AG09309 (cell line): ENCODE results near the gene OGT.
"Not testable (repeated sequence)": the region's sequence is repeated elsewhere in the genome, so short reads cannot be mapped to it uniquely, and the experiment has no call there.

Experiments
- DNase-seq: peaks from one replicate; pipeline ENCODE4 v3.0.0-alpha.2; 2010; ENCODE audit warnings: low read depth
- H3K4me3 ChIP-seq: 2 replicates; pipeline ENCODE4 v1.5.1; 2011; ENCODE audit warnings: mild to moderate bottlenecking, low read depth, low read length, moderate library complexity; ENCODE audit not compliant: control insufficient read depth
- TF ChIP-seq, protein P1 (sequence below): IDR thresholded peaks from 2 replicates; pipeline ENCODE4 v1.5.1; 2011; ENCODE audit warnings: mild to moderate bottlenecking, low read depth, low read length, inconsistent platforms; ENCODE audit not compliant: insufficient read depth, control insufficient read depth; ENCODE audit errors: missing control alignments

Gene OGT

DNA sequence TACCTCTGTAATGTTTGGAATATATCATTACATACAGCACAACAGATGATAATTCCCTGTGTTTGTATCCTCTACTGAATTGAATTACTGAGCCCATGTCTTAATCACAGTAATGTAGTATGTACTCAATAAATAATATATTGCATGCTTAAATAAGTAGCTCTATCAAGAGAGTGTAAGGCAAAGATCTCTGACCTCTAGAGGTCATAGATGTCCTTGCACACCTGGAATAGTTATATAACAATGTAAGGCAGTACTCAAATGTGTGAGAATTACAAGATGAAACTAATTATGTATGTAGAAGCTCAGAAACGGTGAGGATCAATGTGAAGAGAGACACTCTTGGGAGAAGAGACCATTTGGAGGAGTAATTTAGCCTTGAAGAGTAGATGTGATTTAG is 31.0 kb downstream of the OGT start:
- H3K4me3 ChIP-seq: no peak overlapping the region
- TF ChIP-seq, protein P1, sequence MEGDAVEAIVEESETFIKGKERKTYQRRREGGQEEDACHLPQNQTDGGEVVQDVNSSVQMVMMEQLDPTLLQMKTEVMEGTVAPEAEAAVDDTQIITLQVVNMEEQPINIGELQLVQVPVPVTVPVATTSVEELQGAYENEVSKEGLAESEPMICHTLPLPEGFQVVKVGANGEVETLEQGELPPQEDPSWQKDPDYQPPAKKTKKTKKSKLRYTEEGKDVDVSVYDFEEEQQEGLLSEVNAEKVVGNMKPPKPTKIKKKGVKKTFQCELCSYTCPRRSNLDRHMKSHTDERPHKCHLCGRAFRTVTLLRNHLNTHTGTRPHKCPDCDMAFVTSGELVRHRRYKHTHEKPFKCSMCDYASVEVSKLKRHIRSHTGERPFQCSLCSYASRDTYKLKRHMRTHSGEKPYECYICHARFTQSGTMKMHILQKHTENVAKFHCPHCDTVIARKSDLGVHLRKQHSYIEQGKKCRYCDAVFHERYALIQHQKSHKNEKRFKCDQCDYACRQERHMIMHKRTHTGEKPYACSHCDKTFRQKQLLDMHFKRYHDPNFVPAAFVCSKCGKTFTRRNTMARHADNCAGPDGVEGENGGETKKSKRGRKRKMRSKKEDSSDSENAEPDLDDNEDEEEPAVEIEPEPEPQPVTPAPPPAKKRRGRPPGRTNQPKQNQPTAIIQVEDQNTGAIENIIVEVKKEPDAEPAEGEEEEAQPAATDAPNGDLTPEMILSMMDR: no peak
- no peak for DNase-seq

DNA sequence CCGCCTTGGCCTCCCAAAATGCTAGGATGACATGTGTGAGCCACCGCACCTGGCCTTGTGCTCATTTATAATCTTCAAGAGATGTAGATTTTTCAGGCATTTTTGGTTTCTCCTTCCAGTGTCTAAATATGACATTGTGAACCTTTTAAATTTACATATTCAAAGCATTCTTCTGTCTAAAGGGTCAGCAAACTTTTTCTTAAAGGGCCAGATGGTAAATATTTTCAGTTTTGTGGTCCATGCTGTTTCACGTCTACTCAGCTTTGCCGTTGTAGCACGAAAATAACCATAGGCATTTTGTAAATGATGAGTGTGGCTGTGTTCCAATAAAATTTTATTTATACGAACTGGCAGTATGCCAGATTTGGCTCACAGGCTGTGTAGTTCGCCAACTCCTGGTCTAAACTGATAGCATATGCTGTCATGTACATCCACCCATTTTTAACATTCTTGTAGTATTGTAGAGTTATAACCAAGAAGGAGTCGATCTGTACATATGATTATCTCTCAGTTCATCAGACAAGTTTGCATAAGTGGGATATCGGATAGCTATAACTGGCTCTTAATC is 32.7 kb downstream of the OGT start:
- no peak overlapping the region for H3K4me3 ChIP-seq
- TF ChIP-seq, protein P1: no peak
- no peak for DNase-seq

DNA sequence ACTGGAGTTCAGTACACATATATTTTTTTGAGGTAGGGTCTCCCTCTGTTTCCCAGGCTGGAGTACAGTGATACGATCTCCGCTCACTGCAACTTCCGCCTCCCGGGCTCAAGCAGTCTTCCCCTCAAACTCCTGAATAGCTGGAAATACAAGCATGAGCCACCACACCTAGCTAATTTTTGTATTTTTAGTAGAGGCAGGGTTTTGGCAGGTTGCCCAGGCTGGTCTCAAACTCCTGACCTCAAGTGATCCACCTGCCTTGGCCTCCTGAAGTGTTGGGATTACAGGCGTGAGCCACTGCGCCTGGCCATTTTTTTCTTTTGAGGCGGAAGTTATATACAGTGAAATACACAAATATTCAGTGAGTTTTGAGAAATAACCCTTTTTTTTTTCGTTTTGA is 38.5 kb downstream of the OGT start:
- DNase-seq, H3K4me3 ChIP-seq: not testable (repeated sequence)

DNA sequence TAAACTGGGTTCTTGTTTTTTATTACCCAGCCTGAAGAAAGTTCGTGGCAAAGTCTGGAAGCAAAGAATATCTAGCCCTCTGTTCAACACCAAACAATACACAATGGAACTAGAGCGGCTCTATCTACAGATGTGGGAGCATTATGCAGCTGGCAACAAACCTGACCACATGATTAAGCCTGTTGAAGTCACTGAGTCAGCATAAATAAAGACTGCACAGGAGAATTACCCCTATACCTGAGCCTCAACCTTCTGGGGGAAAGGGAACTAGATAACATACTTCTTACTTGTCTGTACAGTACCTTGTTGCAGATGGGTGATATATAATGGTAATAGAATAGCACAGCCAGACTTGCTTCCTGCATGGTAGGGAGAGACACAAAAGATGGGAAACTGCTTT is 40.7 kb downstream of the OGT start:
- no peak overlapping the region for H3K4me3 ChIP-seq
- no peak for DNase-seq
- TF ChIP-seq, protein P1: no peak

DNA sequence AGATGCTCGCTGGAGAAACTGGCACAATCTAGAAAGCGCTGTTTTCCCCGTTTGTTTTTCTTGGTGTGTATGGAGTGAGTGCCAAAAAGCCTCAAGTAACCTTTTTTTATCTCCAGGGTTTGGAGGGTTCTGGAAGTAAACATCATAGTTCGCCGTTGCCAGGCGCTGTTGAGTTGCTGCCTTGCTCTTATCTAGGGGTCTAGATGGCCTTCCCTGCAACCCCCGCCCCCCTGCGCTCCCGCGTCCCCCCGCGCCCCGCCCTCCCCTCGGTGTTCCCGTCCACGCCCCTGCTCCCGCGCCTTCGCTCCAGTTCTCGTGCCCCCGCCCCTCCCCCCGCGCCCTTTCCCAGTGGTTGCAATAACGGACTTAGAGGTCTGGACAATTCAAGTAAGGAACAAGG is 44.8 kb downstream of the OGT start:
- DNase-seq: no peak

DNA sequence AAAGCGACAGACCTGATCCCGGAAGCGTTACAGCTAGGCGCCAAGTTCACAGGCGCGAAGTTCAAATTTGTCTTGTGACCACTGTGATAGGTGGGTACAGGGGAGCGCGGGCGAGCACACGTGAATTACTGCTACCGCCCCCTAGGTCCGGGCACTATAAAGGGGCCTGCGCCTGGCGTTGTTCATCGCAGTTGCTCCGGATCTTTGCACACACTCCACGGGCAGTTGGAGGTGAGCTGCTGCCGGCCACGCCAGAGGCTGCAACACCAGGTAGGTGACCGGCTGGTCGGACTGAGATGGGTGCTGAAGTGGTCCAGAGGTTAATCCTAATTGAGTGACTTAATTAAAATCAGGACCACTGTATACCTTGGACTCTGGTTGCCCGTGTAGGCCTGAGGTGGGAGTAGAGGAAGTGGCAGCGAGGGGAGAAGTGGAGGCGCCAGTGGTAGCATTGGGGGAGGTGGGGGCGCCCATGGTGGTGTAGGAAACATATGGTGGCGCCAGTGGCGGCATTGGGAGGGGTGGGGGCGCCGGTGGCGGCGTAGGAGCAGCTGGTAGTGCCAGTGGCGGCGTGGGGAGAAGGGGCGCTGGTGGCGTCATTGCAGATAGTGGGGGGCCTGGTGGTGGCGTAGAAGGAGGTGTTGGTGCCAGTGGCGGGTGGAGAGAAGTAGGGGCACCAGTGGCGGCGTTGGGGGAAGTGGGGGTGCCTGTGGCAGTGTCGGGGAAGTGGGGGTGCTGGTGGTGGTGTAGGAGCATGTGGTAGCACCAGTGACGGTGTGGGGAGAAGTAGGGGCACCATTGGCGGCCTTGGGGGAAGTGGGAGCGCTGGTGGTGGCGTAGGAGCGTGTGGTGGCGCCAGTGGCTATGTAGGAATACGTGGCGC is 45.6 kb downstream of the OGT start, which contains the start of gene GCNA:
TSS of gene GCNA (plus strand) at position 185 of the 883 bp plus-strand sequence. CDS start 2,385 bp downstream, outside the sequence.
- TF ChIP-seq, protein P1: no peak
- H3K4me3 ChIP-seq: no peak within 1 kb of the TSS
- no peak for DNase-seq

More for the DNA sequence above, 44.8 kb downstream of the OGT start:
- TF ChIP-seq, protein P1: no peak
- no peak overlapping the region for H3K4me3 ChIP-seq
